NCI-H187 treated with DMSO at 0.1 percent for 48 hours (cell line): Measurements from ENCODE around the gene LYRM4.

Source experiments
- DNase-seq: peaks from one replicate; lab custom pipeline; 2025; lab: John Stamatoyannopoulos, UW

Gene LYRM4

DNA sequence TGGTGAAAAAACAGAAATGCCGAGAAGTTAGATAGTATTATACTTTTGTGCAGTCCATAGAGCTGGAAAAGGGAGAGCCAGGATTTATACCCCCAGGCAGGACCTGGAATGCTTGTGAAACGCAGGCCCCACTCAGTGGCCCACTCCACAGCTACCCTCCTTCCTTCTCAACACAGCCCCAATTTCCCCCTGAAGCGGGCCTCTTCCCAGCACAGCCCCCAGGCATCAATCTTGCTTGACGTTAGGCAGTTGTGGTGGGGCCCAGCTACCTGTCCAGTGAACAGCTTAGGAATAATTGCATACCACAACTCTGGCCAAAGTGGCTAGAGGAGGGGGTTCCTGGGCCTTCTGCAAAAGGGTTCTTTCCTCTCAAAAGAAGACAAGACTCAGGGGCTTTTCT lies 114.4 kb downstream of the LYRM4 start:
- no peak for DNase-seq

DNA sequence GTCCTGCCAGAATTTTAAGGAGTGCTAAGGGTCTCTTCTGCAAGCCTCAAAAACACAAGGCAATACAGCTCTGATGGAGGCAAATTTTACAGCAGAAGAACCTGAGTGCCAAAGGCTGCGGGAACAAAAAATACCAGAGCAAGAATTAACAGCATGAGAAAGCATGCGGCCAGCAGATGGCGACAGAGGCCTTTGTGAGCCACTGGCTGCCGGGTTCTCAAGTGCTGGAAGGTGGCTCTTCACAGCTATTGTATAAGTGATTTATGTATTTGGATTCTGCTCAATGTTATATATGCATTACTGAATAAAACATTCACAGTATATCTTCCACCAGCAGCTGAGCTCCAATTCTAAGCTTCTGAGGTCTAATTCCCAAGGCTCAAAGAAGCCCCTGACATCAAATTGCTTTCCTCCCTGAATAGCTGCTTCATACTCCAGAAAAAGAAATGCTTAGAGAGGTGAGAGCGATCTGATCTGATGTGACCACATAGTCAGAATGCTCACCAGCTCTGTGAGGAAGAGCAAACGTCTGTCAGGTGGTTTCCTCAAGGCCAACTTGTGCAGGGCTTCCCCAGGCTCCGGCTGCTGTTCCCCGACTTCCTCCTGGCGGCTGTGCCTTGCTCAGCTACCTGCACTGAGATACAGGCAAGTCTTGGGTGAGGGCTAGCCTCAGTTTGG lies 117.0 kb downstream of the LYRM4 start:
- DNase-seq: peak; percentile 43

DNA sequence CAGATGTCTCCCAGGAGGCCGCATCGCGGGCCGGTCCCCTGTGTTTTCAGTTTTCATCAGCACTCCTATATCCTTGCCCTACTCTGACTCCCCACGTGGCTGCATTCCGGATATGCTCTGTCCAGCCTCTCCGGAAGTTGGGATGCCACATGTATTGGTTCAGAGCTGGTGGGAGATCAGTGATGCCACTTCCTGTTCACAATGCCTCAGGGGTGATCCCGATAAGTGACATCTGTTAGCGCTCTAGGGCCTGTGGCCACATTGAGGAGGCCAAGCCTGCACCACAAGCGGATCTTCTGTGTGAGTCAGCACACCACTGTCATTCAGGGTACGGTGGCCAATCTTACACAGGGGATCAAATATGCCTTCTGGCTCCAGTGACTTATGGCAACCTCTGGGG lies 117.8 kb downstream of the LYRM4 start:
- no peak for DNase-seq

DNA sequence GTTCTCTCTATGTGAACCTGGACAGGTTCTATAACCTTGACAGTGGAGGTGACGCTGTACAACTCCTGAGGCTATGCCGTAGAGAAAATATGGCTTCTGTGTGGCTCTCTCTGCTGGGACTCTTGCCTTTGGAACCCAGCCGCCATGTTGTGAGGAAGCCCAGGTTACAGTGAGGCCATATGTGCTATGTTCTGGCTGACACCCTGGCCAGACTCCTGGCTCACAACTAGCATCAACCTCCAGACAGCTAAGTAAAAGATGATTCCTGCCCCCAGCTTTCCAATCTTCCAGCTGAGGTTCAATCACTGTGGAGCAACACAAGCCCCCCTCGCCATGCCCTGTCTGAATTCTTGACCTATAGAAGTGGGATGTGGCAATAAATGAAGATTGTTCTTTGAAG lies 118.6 kb downstream of the LYRM4 start:
- DNase-seq: no peak

DNA sequence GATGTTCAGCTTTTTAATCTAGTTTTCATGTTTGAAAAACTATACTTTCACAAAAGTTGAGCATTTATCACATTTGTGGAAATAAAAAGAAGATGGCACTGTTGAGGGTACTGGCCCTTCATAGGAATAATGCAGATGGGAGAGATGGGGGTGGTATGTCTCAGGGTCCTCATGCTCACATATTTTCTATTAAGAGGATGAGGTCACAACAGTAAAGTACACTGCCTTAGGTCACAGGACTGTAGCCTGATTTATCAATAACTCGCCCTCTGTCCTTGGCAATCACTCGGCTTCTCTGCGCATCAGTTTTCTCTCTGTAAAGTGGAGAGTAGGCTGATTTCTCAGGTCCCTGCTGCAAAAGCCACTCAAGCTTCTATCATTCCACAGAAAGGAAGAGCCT lies 119.7 kb downstream of the LYRM4 start:
- DNase-seq: no peak

DNA sequence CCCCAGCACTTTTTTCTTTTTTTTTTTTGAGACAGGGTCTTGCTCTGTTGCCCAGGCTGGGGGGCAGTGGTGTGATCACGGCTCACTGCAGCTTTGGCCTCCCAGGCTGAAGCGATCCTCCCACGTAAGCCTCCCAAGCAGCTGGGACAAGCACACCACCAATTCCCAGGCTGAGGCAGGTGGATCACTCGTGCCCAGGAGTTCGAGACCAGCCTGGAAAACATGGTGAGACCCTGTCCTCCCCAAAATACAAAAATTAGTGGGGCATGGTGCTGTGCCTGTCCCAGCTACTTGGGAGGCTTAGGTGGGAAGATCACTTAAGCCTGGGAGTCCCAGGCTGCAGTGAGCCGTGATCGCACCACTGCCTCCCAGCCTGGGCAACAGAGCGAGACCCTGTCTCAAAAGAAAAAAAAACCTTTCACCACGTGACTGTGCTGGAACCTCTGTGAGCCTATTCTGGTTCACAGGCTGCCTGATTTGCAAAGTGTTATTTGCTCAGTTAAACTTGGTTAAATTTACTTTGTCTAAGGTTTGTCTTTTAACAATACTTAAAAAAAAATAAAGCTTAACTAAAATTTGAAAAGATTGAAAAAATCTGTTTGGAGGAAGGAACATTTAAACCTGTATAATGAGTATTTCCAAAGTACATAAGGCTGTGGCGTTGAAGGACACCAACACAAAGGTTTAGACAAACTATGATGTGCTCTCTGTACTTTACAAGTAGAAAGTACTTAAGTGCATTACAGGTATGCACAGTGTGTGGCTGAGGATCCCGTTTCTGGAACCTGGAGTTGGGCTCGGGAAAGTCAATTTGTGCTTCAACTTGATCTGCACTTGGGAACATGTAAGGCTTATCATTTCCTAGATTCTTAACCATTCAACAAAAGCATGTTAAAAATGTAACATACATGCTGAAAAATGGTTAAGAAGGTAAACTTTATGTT lies 120.7 kb downstream of the LYRM4 start:
- no peak for DNase-seq

DNA sequence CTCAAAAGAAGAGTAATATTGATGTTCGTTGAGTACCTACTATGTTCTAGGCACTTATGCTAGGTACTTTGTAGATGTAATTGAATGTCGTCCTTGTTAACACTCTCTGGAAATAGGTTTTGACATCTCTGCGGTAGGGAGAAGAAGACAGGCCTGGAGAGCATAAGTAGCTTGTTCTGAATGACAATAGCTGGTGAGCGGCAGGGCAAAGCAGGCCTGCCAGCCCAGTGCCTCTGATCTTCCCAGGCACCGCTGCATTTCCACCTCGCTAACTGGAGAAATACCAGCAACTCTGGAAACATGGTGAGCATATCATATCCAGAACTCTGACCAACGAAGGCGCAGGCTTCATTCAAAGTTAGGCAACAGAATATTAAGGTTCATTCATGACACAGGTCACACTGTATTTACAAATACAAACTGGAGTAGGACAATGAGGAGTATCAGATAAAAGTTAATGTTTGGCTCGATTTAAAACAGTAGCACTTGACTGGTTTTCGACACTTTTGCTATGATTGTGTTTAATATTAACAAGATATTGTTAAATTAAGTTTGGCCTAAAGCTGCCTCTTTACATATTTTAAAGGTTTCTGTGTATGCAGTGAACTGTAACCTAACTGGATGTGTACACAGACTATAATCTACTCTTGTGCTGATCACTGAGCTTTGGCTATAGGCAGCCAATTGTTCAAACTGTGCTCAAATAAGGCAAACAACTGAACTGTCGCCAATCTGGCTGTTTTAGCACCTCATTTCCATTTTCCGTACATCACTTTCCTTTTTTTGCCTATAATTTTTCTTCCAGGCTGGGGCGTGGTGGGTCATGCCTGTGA lies 121.5 kb downstream of the LYRM4 start:
- DNase-seq: no peak

DNA sequence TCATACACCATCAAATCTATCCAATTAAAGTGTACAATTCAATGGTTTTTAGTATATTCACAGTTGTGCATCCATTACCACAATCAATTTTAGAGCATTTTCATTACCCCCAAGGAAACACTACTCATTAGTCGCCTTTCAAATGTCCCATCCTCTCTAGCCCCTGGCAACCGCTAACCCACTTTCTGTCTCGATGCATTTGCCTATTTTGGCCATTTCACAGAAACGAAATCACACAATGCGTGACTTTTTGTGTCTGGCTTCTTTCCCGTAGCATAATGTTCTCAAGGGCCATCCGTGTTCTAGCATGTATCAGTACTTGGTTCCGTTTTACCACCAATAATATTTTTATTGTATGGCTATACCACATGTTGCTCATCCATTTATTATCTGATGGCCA lies 123.9 kb downstream of the LYRM4 start:
- DNase-seq: no peak

DNA sequence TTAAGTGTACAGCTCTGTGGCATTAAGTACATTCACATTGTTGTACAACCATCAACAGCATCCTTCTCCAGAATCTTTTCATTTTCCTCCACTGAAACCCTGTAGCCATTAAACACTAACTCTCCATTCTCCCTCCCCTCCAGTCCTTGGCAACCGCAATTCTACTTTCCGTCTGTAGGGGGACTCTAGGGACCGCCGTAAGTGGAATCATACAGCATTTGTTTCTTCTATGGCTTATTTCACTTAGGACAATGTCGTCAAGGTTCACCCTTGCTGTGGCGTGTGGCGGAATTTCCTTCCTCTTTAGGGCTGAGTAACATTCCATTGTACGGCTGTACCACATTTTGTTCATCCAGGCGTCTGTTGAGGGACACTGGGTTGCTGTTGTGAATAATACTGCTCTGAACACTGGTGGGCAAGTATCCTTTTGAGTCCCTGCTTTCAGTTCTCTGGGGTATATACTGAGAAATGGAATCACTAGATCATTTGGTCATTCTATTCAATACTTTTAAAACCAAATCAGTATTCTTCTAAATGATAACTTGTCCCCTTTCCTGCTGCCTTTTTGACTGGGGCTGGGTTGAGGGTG lies 124.9 kb downstream of the LYRM4 start:
- no peak for DNase-seq

DNA sequence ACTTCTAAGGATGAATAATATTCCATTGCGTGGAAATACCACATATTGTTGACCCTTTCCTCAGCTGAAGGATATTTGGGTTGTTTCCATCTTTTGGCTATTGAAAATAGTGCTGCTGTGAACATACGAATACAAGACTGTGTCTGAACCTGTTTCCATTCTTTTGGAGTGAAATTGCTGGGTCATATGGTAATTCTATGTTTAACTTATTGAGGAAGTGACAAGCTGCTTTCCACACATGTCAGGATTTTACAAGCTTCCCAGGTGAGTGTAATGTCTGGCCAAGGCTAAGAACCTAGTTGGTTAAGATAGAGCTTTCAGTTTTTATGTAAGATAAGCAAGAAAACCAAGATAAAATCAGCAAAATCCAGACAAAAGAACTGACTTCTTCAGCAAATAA lies 126.8 kb downstream of the LYRM4 start:
- no peak for DNase-seq

DNA sequence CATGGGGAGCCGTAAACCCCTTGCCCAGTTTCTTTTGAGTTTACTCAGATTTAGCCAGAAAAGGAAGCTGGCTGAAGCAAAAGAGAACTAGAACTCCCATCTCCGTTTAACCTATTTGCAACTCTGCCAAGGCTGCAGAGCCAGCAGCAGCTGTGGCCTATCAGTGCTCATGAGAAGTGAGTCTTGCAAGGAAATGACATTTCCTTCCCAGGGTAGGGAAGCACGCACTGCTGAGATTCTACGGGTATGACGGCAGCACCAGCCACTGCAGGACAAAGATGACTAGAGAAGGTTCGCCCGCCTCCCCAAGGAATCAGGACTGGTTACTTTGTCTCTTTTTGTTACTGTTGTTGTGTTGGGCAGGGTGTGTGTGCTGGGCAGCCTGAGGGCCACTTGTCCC lies 128.0 kb downstream of the LYRM4 start:
- no peak for DNase-seq

DNA sequence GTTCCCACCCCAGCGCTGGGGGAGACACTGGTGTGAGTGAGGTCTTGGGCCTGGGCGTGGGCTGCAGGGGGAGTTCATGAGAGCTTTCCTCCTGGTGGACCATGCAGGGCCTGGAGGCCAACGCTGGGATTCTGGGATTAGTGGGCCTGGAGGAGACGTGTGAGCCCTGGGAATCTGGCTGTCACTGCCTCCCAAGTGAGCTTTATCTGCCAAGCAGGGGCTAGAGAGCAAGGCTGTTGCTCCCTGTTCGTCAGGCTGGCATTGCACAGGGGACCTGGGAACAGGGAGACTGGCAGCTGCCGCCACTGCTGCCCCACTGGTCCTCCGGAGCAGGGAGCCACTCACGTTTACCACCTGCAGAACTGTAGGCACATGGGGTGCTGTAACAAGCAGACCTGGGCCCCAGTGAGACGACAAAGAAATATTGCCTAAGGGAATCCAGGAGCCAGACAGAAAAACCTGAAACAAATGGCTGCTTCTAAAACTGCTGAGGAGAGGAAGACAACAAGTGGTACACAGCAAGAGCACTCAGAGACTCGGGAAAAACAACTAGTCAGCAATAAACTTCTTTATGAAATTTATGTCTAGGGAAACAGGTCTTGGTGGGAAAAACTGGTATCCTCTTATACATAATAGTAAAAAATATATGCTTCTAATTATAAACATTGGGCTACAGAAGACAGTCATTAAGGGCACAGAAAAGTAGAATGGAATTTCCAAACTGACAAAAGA lies 130.4 kb downstream of the LYRM4 start:
- no peak for DNase-seq

DNA sequence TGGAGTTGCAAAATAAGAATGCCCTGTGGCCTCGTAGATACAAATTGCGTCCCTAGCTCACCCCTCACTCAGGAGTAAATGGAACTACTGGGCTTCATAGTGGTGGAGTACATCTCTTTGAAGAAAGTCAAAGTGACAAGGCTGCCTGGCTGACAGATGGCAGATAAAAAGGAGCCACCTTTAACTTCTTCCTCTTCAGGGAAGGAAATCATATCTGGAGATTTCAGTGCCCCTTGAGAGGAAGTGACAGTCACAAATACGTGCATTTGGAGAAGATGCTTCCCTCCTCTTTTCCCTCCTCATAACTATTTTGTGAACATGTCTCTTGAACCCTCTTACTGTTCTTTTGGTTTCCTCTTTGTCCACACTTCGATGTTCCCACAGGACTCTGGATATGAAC lies 132.4 kb downstream of the LYRM4 start:
- no peak for DNase-seq

DNA sequence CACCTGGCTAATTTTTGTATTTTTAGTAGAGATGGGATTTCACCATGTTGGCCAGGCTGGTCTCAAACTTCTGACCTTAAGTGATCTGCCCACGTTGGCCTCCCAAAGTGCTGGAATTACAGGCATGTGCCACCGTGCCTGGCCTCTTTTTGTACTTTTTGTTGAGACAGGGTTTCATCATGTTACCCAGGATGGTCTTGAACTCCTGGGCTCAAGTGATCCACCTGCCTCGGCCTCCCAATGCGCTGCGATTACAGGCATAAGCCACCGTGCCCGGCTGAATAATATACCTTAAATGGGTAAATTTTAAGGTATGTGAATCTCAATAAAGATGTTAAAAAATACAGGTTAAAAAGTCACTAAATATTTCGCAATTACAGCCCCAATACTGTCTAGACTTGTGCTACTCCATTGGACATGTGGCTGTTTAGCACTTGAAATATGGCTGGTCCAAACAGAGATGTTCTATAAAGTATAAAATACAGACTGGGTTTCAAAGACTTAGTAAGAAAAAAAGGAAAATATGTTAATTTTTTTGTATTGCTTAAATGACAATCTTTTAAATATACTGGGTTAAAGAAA lies 133.6 kb downstream of the LYRM4 start:
- DNase-seq: no peak

DNA sequence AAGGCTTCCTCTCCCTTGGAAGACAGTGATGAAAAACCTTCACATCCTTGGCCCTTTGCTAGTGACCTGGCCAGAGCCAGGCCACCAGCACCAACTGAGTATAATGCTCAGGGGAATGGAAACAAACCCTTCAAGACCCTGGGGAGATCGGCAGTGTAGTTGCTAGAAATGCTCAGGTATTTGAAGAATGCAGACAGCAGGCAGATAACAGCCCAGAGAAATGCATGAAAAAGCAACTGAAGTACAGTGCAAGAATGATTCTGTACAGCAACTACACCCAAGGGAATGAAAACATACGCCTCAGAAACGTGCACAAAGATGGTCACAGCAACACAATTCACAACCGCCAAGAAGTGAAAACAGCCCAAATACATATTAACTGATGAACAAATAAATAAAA lies 134.5 kb downstream of the LYRM4 start:
- no peak for DNase-seq

DNA sequence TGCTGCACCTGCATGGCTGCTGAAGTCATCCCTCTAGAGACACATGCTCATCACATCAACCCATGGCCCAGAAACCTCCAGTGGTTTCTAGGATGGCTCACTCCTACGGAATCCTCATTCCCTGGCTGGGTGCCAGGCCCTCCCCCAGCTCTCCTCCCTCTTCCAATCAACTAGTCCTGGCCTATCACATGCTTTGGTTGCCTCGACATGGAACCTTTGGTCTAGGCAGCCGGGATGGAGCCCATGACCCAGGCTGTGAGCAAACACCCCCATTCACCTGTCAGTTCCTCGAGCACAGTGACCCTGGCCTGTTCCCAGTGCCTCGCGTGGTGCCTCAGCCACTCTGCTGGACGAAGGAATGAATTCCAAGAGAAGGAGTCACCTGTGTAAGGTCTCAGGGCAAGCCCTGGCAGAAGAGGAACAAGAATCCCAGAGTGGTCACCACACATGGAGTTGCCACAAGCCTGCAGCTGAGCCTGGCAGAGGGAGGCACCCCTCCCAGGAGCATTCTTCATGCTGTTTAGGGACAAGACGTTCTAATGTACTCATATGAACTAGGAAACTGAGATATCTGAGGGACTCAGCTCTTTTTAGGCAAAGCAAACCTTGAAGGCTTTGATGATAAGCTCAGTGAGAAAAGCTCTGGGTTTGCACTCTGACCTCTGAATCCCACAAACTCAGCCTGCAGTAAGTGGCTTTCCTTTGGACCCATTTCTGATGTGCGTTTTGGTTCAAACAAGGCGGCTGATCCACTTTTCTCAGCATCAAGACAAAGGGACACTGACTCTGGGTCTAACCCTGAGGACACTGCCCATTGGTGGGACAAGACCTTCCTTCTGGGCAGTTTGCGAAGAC lies 135.4 kb downstream of the LYRM4 start:
- no peak for DNase-seq

DNA sequence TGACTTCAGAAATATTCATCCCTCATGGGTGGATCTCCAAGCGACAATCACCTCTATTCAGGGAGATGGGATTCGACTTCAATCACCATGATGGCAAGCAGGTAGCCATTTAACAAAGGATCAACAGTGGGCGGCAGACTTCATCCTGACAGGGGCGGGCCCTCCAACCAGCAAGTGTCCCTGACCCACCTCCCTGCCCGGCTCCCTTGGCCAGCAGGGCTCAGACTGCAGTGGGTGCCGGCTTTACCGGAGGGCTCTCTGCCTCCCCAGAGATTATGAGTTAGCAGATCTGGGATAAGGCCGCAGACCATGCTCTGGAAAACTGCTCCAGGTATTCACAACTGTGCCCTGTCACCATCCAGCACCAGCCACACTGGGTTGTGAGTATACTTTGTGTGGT lies 136.2 kb downstream of the LYRM4 start:
- no peak for DNase-seq

DNA sequence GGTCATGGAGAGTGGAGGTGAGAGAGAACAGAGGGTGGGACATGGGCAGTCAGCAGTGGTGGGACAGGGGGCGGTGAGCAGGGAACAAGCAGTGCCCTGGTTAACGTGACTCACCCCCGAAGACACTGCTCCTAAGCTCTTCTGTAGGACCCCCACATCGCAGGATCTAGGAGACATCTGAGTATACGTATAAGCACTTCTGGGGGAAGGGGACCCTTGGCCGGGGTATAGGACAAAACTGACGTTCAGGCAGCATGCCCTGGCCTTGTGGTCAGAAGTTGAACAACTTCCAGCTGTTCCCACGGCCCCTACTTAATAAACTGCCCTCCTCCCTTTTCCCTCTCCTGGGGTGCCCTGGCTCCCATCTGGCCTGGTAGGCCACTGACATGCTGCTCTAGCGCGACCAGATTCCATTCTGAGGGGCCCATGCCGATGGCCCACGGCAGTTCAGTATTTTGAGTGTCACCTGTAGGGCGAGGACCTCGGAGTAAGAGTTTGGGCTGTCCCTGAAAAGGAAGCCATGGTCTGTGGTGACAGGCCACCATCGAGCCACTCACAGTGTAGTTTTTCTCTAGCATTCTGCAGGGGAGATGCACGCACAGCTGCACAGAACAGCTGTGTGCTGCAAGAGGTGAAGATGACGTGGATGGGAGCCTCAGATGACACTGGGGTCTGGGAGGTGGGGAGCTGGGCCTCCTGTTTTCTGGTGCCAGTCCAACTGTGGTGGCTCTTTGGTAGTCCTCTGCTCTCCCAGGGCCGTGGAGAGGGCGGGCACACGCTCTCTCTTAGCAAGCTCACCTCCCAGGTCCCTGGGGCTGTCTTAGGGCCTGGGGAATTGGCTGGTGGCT lies 137.2 kb downstream of the LYRM4 start:
- no peak for DNase-seq

DNA sequence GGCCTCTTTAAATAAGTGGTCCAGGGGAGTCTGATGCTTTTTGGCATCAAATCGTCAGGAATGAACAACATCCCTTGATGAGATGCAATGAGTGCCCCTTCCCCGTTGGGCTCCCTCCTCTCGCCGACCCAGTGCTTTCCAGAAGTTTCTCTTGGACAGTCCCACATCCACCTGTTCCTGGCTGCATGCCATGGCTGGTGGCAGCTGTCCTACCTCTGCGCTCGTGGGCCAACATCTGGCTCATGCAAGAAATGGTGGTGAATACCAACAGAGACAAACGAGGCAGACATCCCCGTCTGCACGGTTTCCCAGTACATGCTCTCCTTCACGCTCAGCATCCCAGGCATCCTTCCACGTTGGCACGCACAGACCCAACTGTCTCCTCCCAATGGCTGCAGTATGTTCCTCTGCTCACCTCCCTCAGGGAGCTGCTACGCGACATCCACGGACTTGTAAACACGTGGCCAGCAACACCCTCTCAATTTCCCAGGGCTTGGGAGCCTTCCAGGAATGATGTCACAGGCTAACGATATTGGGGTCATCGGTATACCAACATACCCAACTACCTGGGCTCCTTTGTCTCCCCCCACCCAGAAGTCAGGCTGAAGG lies 138.1 kb downstream of the LYRM4 start:
- DNase-seq: no peak
